Breast epithelium (tissue), 3 donors: ENCODE data around the gene FNBP1.

Source experiments
- CTCF ChIP-seq, 3 donors: fragments of 450-650 bp; IDR thresholded peaks; one replicate each; pipeline ENCODE4 v1.5.1; 2016 to 2017; ENCODE audit warnings: antibody characterized with exemption in 3 of 3, mild to moderate bottlenecking in 3 of 3, moderate library complexity in 3 of 3
- POLR2A ChIP-seq: fragments of 450-650 bp; IDR thresholded peaks from one replicate; pipeline ENCODE4 v1.6.1; 2016; ENCODE audit warnings: antibody characterized with exemption, mild to moderate bottlenecking, moderate library complexity

- TF ChIP-seq POLR2A (no peak), CTCF (IDR thresholded peaks at IDR 0.05) (no peak)
Observed at GRCh38 chr9:129996161-129996830, 46.7 kb downstream of the FNBP1 start.
